NB4 (cell line): ENCODE results near the gene IL1A.

ENCODE experiments used
- CTCF ChIP-seq: IDR thresholded peaks from one replicate; pipeline ENCODE4 v1.5.1; 2012; ENCODE audit warnings: low read depth, low read length
- POLR2A ChIP-seq: IDR thresholded peaks from 2 replicates; pipeline ENCODE4 v1.6.1; 2011; ENCODE audit warnings: mild to moderate bottlenecking; ENCODE audit not compliant: insufficient read length; ENCODE audit errors: extremely low read depth

- TF ChIP-seq CTCF (no peak), POLR2A (no peak)
Observed at GRCh38 chr2:112733871-112734270, 50.4 kb downstream of the IL1A start.
